ENCODE data around the gene HMX2. TPM values are rescaled to one million over a fixed set of nuclear protein-coding genes. Genes with fewer than 3 reads are reported as not detected.

The HMX2 gene
- total RNA-seq, 2 donors from 2014 or later, result 1.0 TPM; not detected in 1

GRCh38 chr10:123144697-123145541 is 3.0 kb upstream of the HMX2 start:
- intact Hi-C loops (cut with DNase I), result loop anchor here (10.0 kb wide), 1 partner anchor 1260 kb away; no protein-coding TSS in a partner anchor
- Histone ChIP-seq H3K27me3 (replicated peaks; ENCODE audit: insufficient read depth) (peaks cover 89% of the 10 kb centered on the region), H3K9me3 (no peaks in the 10 kb centered on the region), H3K36me3 (no peaks in the 10 kb centered on the region), H3K27ac (no peak overlapping the region), H3K4me1 (replicated peaks) (peaks cover 10% of the 10 kb centered on the region), H3K4me3 (no peak overlapping the region)
- DNase-seq (ENCODE audit: low spot score), result no peak
- WGBS, result 4% methylated on average over 29 of the region's 29 CpGs
- TF ChIP-seq, protein P1, sequence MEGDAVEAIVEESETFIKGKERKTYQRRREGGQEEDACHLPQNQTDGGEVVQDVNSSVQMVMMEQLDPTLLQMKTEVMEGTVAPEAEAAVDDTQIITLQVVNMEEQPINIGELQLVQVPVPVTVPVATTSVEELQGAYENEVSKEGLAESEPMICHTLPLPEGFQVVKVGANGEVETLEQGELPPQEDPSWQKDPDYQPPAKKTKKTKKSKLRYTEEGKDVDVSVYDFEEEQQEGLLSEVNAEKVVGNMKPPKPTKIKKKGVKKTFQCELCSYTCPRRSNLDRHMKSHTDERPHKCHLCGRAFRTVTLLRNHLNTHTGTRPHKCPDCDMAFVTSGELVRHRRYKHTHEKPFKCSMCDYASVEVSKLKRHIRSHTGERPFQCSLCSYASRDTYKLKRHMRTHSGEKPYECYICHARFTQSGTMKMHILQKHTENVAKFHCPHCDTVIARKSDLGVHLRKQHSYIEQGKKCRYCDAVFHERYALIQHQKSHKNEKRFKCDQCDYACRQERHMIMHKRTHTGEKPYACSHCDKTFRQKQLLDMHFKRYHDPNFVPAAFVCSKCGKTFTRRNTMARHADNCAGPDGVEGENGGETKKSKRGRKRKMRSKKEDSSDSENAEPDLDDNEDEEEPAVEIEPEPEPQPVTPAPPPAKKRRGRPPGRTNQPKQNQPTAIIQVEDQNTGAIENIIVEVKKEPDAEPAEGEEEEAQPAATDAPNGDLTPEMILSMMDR (IDR thresholded peaks at IDR 0.05), result no peak
- TF ChIP-seq POLR2AphosphoS5 (IDR thresholded peaks at IDR 0.05) (no peak), POLR2A (IDR thresholded peaks at IDR 0.05) (no peak)

GRCh38 chr10:123145542-123146012 is 2.4 kb upstream of the HMX2 start:
- peaks cover 90% of the 10 kb centered on the region for H3K27me3 ChIP-seq (replicated peaks; ENCODE audit: insufficient read depth)
- H3K36me3 ChIP-seq, result no peaks in the 10 kb centered on the region
- TF ChIP-seq, protein P1 (IDR thresholded peaks at IDR 0.05), result no peak
- TF ChIP-seq POLR2A (IDR thresholded peaks at IDR 0.05), result no peak
- TF ChIP-seq POLR2AphosphoS5 (IDR thresholded peaks at IDR 0.05), result no peak
- DNase-seq (ENCODE audit: low spot score), result no peak
- no peak overlapping the region for H3K4me3 ChIP-seq
- intact Hi-C loops (cut with DNase I), result loop anchor here (10.0 kb wide), 1 partner anchor 1259 kb away; no protein-coding TSS in a partner anchor
- no peaks in the 10 kb centered on the region for H3K9me3 ChIP-seq
- no peak overlapping the region for H3K27ac ChIP-seq
- H3K4me1 ChIP-seq (replicated peaks), result peaks cover 12% of the 10 kb centered on the region
- 6% methylated on average over 14 of the region's 14 CpGs for WGBS

- peaks cover 6% of the 10 kb centered on the region for H3K4me1 ChIP-seq (replicated peaks)
- intact Hi-C loops (cut with DNase I), result loop anchor here (10.0 kb wide), 1 partner anchor 1259 kb away; no protein-coding TSS in a partner anchor
- 6% methylated on average over 58 of the region's 59 CpGs for WGBS
These were observed 1.7 kb upstream of the HMX2 start for GRCh38 chr10:123146013-123146893.

DNA sequence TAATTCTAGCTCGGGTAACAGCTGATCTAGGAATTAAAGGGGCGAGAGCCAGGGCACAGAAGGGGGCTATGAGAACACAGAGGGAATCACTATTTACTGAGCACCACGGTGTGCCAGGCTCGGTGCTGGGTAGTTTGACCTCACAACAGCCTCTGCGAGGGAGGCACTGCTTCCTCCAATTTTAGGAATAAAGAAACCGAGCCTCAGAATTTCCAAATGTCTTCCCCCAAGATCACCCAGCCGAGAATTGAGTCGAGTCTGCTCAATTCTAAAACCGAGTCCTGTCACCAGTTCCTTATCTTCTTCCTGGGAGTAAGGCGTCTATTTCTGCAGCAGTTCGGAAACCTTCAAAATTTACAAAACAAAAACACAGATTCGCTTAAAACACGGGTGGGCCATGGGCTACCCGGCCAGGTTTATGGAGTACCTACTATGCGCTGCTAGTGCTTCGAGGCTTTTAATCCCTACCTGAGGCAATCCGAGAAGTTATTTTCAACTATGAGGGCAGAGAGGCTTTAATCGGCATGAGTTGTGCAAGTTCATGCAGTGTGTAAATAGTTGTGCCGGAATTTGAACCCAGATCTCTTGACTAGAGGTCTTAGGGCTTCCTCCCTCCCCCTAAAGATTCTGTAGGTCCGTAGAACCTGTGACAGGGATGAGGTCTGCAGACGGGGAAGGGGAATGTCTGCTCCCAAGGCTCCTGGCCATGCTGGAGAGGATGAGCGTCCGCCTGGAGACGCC is 872 bp upstream of the HMX2 start:
- WGBS, result 17% methylated on average over 24 of the region's 24 CpGs
- no peaks in the 10 kb centered on the region for H3K9me3 ChIP-seq
- intact Hi-C loops (cut with DNase I), result loop anchor here (10.0 kb wide), 1 partner anchor 1258 kb away; no protein-coding TSS in a partner anchor
- no peak overlapping the region for H3K27ac ChIP-seq
- TF ChIP-seq POLR2AphosphoS5 (IDR thresholded peaks at IDR 0.05) (no peak), POLR2A (IDR thresholded peaks at IDR 0.05) (no peak)
- TF ChIP-seq, protein P1 (IDR thresholded peaks at IDR 0.05), result no peak
- DNase-seq (ENCODE audit: low spot score), result no peak
- H3K4me3 ChIP-seq, result no peak overlapping the region
- H3K27me3 ChIP-seq (replicated peaks; ENCODE audit: insufficient read depth), result peaks cover 86% of the 10 kb centered on the region
- peaks cover 6% of the 10 kb centered on the region for H3K4me1 ChIP-seq (replicated peaks)
- H3K36me3 ChIP-seq, result no peaks in the 10 kb centered on the region

More at GRCh38 chr10:123146013-123146893, 1.7 kb upstream of the HMX2 start:
- H3K9me3 ChIP-seq, result no peaks in the 10 kb centered on the region
- H3K36me3 ChIP-seq, result no peaks in the 10 kb centered on the region
- TF ChIP-seq, protein P1 (IDR thresholded peaks at IDR 0.05), result no peak
- TF ChIP-seq POLR2A (IDR thresholded peaks at IDR 0.05) (no peak), POLR2AphosphoS5 (IDR thresholded peaks at IDR 0.05) (no peak)
- DNase-seq (ENCODE audit: low spot score), result no peak
- H3K27ac ChIP-seq, result no peak overlapping the region
- no peak overlapping the region for H3K4me3 ChIP-seq
- H3K27me3 ChIP-seq (replicated peaks; ENCODE audit: insufficient read depth), result peaks cover 90% of the 10 kb centered on the region
